Parathyroid adenoma (tissue), 2 donors: ENCODE measurements around the gene PPP1R10.

Experiments
- H2AFZ ChIP-seq: fragments of 300-600 bp; sonication (generic); one replicate; pipeline ENCODE4 v1.7.0; 2017; ENCODE audit warnings: antibody characterized with exemption, mild to moderate bottlenecking
- H3K27ac ChIP-seq: fragments of 300-600 bp; sonication (generic); one replicate; pipeline ENCODE4 v1.7.0; 2017
- H3K27me3 ChIP-seq: fragments of 300-600 bp; sonication (generic); one replicate; pipeline ENCODE4 v1.7.0; 2017; ENCODE audit warnings: low read length; ENCODE audit not compliant: control insufficient read depth, insufficient read depth
- H3K36me3 ChIP-seq: fragments of 300-600 bp; sonication (generic); one replicate; pipeline ENCODE4 v1.7.0; 2017; ENCODE audit warnings: low read length; ENCODE audit not compliant: control insufficient read depth, insufficient read depth
- H3K4me1 ChIP-seq: fragments of 300-600 bp; sonication (generic); one replicate; pipeline ENCODE4 v1.7.0; 2017; ENCODE audit warnings: control low read depth
- H3K4me2 ChIP-seq: fragments of 300-600 bp; sonication (generic); one replicate; pipeline ENCODE4 v1.7.0; 2017; ENCODE audit warnings: low read length
- H3K4me3 ChIP-seq: fragments of 300-600 bp; sonication (generic); one replicate; pipeline ENCODE4 v1.7.0; 2017; ENCODE audit warnings: low read depth, low read length
- H3K79me2 ChIP-seq: fragments of 300-600 bp; sonication (generic); one replicate; pipeline ENCODE4 v1.7.0; 2017; ENCODE audit warnings: control low read depth
- H3K9ac ChIP-seq: fragments of 300-600 bp; sonication (generic); one replicate; pipeline ENCODE4 v1.7.0; 2017; ENCODE audit warnings: mild to moderate bottlenecking
- H3K9me3 ChIP-seq: fragments of 300-600 bp; sonication (generic); one replicate; pipeline ENCODE4 v1.7.0; 2017; ENCODE audit warnings: low read length; ENCODE audit not compliant: control insufficient read depth
- TF ChIP-seq, protein P1 (sequence below): fragments of 300-600 bp; sonication (generic); IDR thresholded peaks from one replicate; pipeline ENCODE4 v1.7.0; 2017; ENCODE audit warnings: antibody characterized with exemption, mild to moderate bottlenecking
- donor health status: primary hyperparathyroidism.

PPP1R10 gene

DNA sequence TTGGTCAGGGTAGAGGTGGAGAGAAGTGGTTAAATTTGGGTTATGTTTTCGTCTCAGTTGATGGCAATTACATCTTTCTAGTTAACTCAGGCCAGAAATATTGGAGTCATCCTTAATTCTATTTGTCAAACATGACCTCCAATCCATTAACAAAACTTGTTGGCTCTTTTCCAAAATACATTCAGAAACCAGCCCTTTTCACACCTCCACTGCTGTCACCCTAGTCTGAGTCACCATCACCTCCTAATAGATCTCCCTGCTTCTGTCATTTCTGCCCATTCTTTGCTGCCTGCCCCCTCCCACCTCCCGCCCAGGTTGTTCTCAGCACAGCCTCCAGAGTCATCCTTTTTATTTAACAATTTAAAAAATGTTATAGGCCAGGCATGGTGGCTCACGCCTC lies 48.8 kb downstream of the PPP1R10 start:
- H3K36me3 ChIP-seq: no peaks in the 10 kb centered on the region
- no peaks in the 10 kb centered on the region for H3K9me3 ChIP-seq
- H2AFZ ChIP-seq: no peak overlapping the region
- peaks cover 23% of the 10 kb centered on the region for H3K79me2 ChIP-seq
- no peak overlapping the region for H3K4me2 ChIP-seq
- no peak overlapping the region for H3K27ac ChIP-seq
- no peaks in the 10 kb centered on the region for H3K27me3 ChIP-seq
- no peak overlapping the region for H3K9ac ChIP-seq
- H3K4me3 ChIP-seq: no peak overlapping the region
- TF ChIP-seq, protein P1, sequence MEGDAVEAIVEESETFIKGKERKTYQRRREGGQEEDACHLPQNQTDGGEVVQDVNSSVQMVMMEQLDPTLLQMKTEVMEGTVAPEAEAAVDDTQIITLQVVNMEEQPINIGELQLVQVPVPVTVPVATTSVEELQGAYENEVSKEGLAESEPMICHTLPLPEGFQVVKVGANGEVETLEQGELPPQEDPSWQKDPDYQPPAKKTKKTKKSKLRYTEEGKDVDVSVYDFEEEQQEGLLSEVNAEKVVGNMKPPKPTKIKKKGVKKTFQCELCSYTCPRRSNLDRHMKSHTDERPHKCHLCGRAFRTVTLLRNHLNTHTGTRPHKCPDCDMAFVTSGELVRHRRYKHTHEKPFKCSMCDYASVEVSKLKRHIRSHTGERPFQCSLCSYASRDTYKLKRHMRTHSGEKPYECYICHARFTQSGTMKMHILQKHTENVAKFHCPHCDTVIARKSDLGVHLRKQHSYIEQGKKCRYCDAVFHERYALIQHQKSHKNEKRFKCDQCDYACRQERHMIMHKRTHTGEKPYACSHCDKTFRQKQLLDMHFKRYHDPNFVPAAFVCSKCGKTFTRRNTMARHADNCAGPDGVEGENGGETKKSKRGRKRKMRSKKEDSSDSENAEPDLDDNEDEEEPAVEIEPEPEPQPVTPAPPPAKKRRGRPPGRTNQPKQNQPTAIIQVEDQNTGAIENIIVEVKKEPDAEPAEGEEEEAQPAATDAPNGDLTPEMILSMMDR: no peak
- peaks cover 14% of the 10 kb centered on the region for H3K4me1 ChIP-seq

DNA sequence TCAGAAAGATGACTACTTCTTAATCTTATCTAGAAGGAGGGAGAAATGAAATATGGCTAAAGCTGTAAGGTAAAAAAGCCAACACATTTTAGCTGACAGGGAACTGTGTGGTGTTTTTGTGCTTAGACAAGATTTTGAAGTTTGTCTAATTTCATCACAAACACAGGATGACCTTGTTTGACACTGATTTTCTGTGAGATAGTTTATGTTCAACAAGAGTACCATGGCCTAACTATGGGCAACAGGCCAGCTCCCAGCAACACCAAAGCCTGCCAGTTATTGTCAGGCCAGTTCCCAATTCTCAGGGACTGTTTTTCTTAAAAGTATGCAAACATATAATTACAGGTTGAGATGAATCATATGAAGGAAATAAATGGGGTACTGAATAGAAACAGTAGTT lies 51.3 kb downstream of the PPP1R10 start:
- H3K79me2 ChIP-seq: peaks cover 7% of the 10 kb centered on the region
- no peaks in the 10 kb centered on the region for H3K9me3 ChIP-seq
- no peaks in the 10 kb centered on the region for H3K36me3 ChIP-seq
- H3K27ac ChIP-seq: peak overlapping the region; percentile 61
- peaks cover 5% of the 10 kb centered on the region for H3K4me1 ChIP-seq
- no peak overlapping the region for H2AFZ ChIP-seq
- H3K4me3 ChIP-seq: peak overlapping the region; percentile 19
- H3K9ac ChIP-seq: no peak overlapping the region
- peak overlapping the region; percentile 50 for H3K4me2 ChIP-seq
- no peaks in the 10 kb centered on the region for H3K27me3 ChIP-seq
- TF ChIP-seq, protein P1: no peak

DNA sequence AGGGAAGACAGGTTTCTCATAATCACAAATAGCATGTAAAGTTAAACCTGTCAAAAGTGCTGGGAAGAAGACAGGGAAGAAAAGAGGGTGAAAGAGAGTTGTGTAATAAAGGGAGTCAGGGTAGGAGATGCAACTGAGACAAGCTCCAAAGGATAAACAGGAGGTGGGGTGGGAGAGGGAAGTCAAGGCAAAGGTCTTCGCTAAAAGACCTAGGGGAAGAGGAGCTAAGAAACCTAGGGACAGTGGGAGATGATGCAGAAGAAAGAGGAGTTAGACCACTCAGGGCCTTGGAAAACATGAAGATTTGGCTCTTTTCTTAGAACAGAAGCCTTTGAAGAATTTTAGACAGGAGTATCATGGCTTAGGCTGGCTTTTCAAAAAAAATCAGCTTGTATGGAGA lies 52.9 kb downstream of the PPP1R10 start:
- Histone ChIP-seq H3K27ac (no peak overlapping the region), H3K79me2 (peaks cover 2% of the 10 kb centered on the region), H3K36me3 (no peaks in the 10 kb centered on the region), H3K27me3 (no peaks in the 10 kb centered on the region), H3K9me3 (no peaks in the 10 kb centered on the region), H3K4me1 (peaks cover 5% of the 10 kb centered on the region), H2AFZ (no peak overlapping the region), H3K4me3 (no peak overlapping the region), H3K4me2 (no peak overlapping the region), H3K9ac (no peak overlapping the region)
- TF ChIP-seq, protein P1: no peak

DNA sequence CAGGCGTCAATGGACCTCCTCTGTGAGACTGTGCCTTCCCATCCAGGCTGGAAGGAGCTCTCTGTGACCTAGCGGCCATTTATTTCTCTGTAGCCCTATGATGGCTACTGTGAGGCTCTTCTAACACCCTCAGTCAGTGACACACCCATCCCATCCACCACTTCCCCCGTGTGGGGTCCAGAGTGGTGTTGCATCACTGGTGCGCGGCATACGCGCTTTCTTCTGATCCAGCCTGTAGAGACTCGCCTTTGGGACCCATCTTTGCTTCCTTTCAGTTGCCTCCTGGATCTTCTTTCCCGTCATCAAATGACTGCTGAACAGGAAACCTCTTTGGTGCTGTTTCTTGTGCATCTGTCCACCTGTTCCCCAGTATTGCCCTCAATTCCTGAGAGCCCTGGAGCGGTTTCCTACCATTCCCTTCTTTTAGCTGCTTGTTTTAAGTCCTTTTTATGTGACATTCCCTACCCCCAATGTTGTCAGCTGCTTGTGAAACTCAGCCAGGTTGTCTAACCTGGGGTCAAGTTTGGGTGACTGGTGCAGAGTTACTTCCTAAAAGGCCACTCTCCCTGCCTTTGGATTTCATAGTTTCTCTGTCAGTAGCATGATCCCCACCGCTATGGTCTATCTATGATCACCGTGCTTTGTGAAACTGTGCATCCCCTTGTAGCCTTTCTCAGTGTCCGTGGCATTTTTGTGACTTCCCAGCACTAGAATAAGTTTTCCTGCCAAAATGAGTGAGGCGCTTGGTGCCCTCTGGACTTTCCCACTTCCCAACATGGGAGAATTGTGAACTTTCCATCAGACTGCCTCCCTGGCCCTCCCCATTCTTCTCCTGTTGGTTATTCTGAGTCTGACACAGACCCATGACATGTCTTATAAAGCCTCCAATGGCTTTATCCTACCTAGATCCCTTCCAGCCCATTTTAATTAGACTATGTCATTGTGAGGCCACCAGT lies 54.3 kb downstream of the PPP1R10 start:
- no peak overlapping the region for H3K9ac ChIP-seq
- H2AFZ ChIP-seq: no peak overlapping the region
- H3K27me3 ChIP-seq: no peaks in the 10 kb centered on the region

More for the DNA sequence above, 54.3 kb downstream of the PPP1R10 start:
- Histone ChIP-seq H3K27ac (no peak overlapping the region), H3K79me2 (peaks cover 2% of the 10 kb centered on the region), H3K4me1 (peaks cover 13% of the 10 kb centered on the region), H3K4me2 (no peak overlapping the region), H3K9me3 (no peaks in the 10 kb centered on the region), H3K4me3 (no peak overlapping the region), H3K36me3 (no peaks in the 10 kb centered on the region)
- TF ChIP-seq, protein P1: no peak
